HUES6 (cell line): Measurements from ENCODE around the gene FOXP1.

Source experiments
- H3K27ac ChIP-seq: 2 replicates; pipeline ENCODE4 v1.7.0; 2013; ENCODE audit warnings: low read depth, mild to moderate bottlenecking, low read length, inconsistent platforms
- H3K27me3 ChIP-seq: 2 replicates; pipeline ENCODE4 v1.6.1; 2013; ENCODE audit warnings: low read length; ENCODE audit not compliant: control insufficient read depth, insufficient read depth
- H3K36me3 ChIP-seq: 2 replicates; pipeline ENCODE4 v1.6.1; 2013; ENCODE audit warnings: low read length; ENCODE audit not compliant: control insufficient read depth, insufficient read depth
- H3K4me1 ChIP-seq: 2 replicates; pipeline ENCODE4 v1.6.1; 2013; ENCODE audit warnings: low read length; ENCODE audit not compliant: control insufficient read depth, insufficient read depth
- H3K4me3 ChIP-seq: 2 replicates; pipeline ENCODE4 v1.5.1; 2013; ENCODE audit warnings: low read depth, low read length
- H3K9ac ChIP-seq: one replicate; pipeline ENCODE4 v1.6.1; 2013; ENCODE audit warnings: mild to moderate bottlenecking, low read length
- H3K9me3 ChIP-seq: 2 replicates; pipeline ENCODE4 v1.6.1; 2013; ENCODE audit warnings: low read depth, low read length; ENCODE audit not compliant: control insufficient read depth, insufficient read depth

FOXP1 gene

GRCh38 chr3:71203727-71204488 lies 379.6 kb downstream of the FOXP1 start:
- Histone ChIP-seq H3K9me3 (no peaks in the 10 kb centered on the region), H3K4me3 (no peak overlapping the region), H3K36me3 (no peaks in the 10 kb centered on the region), H3K4me1 (peaks cover 41% of the 10 kb centered on the region), H3K27me3 (no peaks in the 10 kb centered on the region), H3K27ac (no peak overlapping the region), H3K9ac (no peak overlapping the region)

GRCh38 chr3:71202848-71203533 lies 380.5 kb downstream of the FOXP1 start:
- Histone ChIP-seq H3K9ac (no peak overlapping the region), H3K27ac (no peak overlapping the region), H3K9me3 (no peaks in the 10 kb centered on the region), H3K4me3 (no peak overlapping the region), H3K27me3 (no peaks in the 10 kb centered on the region), H3K4me1 (peaks cover 33% of the 10 kb centered on the region), H3K36me3 (no peaks in the 10 kb centered on the region)

- H3K4me3 ChIP-seq, result no peak overlapping the region
- H3K36me3 ChIP-seq, result no peaks in the 10 kb centered on the region
- H3K27me3 ChIP-seq, result no peaks in the 10 kb centered on the region
- H3K27ac ChIP-seq, result no peak overlapping the region
- H3K9me3 ChIP-seq, result no peaks in the 10 kb centered on the region
- no peak overlapping the region for H3K9ac ChIP-seq
- peaks cover 24% of the 10 kb centered on the region for H3K4me1 ChIP-seq
These were observed 381.6 kb downstream of the FOXP1 start for GRCh38 chr3:71201939-71202338.

- Histone ChIP-seq H3K9me3 (no peaks in the 10 kb centered on the region), H3K27me3 (no peaks in the 10 kb centered on the region), H3K27ac (no peak overlapping the region), H3K36me3 (no peaks in the 10 kb centered on the region; the same call in 1 of the 2 replicates), H3K9ac (no peak overlapping the region), H3K4me3 (no peak overlapping the region), H3K4me1 (peaks cover 16% of the 10 kb centered on the region)
These were observed 385.5 kb downstream of the FOXP1 start for GRCh38 chr3:71197841-71198565.

- Histone ChIP-seq H3K27me3 (no peaks in the 10 kb centered on the region), H3K27ac (no peak overlapping the region), H3K36me3 (no peaks in the 10 kb centered on the region; the same call in 1 of the 2 replicates), H3K4me3 (no peak overlapping the region), H3K9me3 (no peaks in the 10 kb centered on the region), H3K9ac (no peak overlapping the region), H3K4me1 (peaks cover 7% of the 10 kb centered on the region; the same call in 1 of the 2 replicates)
These were observed 388.0 kb downstream of the FOXP1 start for GRCh38 chr3:71195492-71195891.

GRCh38 chr3:71194785-71195184 lies 388.7 kb downstream of the FOXP1 start:
- 0 out of 2 replicates have a peak, but pooled peaks cover 2% of the 10 kb centered on the region for H3K4me1 ChIP-seq
- H3K27ac ChIP-seq, result no peak overlapping the region
- H3K36me3 ChIP-seq, result no peaks in the 10 kb centered on the region; the same call in 1 of the 2 replicates
- no peak overlapping the region for H3K4me3 ChIP-seq
- no peaks in the 10 kb centered on the region for H3K9me3 ChIP-seq
- no peak overlapping the region for H3K9ac ChIP-seq
- no peaks in the 10 kb centered on the region for H3K27me3 ChIP-seq

GRCh38 chr3:71191031-71191482 lies 392.5 kb downstream of the FOXP1 start:
- no peak overlapping the region for H3K27ac ChIP-seq
- H3K27me3 ChIP-seq, result no peaks in the 10 kb centered on the region
- no peaks in the 10 kb centered on the region for H3K4me1 ChIP-seq
- no peaks in the 10 kb centered on the region for H3K36me3 ChIP-seq
- H3K9ac ChIP-seq, result no peak overlapping the region
- no peaks in the 10 kb centered on the region for H3K9me3 ChIP-seq
- no peak overlapping the region for H3K4me3 ChIP-seq

- no peak overlapping the region for H3K4me3 ChIP-seq
- no peak overlapping the region for H3K27ac ChIP-seq
These were observed 394.0 kb downstream of the FOXP1 start for GRCh38 chr3:71189480-71189879.

GRCh38 chr3:71187715-71188114 lies 395.8 kb downstream of the FOXP1 start:
- H3K9ac ChIP-seq, result no peak overlapping the region
- H3K4me1 ChIP-seq, result no peaks in the 10 kb centered on the region
- H3K27me3 ChIP-seq, result no peaks in the 10 kb centered on the region

More at GRCh38 chr3:71189480-71189879, 394.0 kb downstream of the FOXP1 start:
- Histone ChIP-seq H3K9ac (no peak overlapping the region), H3K4me1 (no peaks in the 10 kb centered on the region), H3K36me3 (no peaks in the 10 kb centered on the region), H3K27me3 (no peaks in the 10 kb centered on the region), H3K9me3 (no peaks in the 10 kb centered on the region)

GRCh38 chr3:71186801-71187200 lies 396.7 kb downstream of the FOXP1 start:
- H3K9ac ChIP-seq, result no peak overlapping the region
- H3K9me3 ChIP-seq, result no peaks in the 10 kb centered on the region
- H3K4me1 ChIP-seq, result no peaks in the 10 kb centered on the region
- H3K27me3 ChIP-seq, result no peaks in the 10 kb centered on the region
- no peak overlapping the region for H3K4me3 ChIP-seq
- H3K36me3 ChIP-seq, result no peaks in the 10 kb centered on the region
- H3K27ac ChIP-seq, result no peak overlapping the region

More at GRCh38 chr3:71187715-71188114, 395.8 kb downstream of the FOXP1 start:
- Histone ChIP-seq H3K27ac (no peak overlapping the region), H3K9me3 (no peaks in the 10 kb centered on the region), H3K36me3 (no peaks in the 10 kb centered on the region), H3K4me3 (no peak overlapping the region)
